ENCODE measurements around the gene SELE.
"Not testable (repeated sequence)": the region's sequence is repeated elsewhere in the genome, so short reads cannot be mapped to it uniquely, and the experiment has no call there.

Gene SELE

GRCh38 chr1:169722779-169723178 is 11.1 kb downstream of the SELE start:
- no peak for DNase-seq (ENCODE audit: low read depth)

DNA sequence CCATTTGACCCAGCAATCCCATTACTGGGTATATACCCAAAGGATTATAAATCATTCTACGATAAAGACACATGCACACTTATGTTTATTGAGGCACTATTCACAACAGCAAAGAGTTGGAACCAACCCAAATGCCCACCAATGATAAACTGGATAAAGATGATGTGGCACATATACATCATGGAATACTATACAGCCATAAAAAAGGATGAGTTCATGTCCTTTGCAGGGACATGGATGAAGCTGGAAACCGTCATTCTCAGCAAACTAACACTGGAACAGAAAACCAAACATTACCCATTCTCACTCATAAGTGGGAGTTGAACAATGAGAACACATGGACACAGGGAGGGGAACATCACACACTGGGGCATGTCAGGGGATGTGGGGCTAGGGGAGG is 18.8 kb downstream of the SELE start:
- DNase-seq (ENCODE audit: low read depth), result not testable (repeated sequence)

- DNase-seq (ENCODE audit: low read depth), result not testable (repeated sequence)
Measured at GRCh38 chr1:169713090-169713489, 20.8 kb downstream of the SELE start.

DNA sequence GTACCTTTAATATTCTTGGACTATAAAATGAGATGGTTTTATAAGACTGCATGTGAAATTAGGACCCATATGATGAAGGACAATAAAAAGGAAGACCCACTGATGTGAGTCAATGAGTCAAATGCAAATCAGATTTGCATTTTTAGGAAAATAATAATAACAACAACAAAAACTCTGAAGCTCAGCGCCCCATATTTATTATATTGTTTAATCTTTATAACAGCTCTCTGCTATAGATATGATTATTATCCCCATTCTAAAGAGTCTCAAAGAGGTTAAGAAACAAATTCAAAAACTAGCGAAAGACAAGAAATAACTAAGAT is 21.6 kb downstream of the SELE start:
- no peak for DNase-seq (ENCODE audit: low read depth)

DNA sequence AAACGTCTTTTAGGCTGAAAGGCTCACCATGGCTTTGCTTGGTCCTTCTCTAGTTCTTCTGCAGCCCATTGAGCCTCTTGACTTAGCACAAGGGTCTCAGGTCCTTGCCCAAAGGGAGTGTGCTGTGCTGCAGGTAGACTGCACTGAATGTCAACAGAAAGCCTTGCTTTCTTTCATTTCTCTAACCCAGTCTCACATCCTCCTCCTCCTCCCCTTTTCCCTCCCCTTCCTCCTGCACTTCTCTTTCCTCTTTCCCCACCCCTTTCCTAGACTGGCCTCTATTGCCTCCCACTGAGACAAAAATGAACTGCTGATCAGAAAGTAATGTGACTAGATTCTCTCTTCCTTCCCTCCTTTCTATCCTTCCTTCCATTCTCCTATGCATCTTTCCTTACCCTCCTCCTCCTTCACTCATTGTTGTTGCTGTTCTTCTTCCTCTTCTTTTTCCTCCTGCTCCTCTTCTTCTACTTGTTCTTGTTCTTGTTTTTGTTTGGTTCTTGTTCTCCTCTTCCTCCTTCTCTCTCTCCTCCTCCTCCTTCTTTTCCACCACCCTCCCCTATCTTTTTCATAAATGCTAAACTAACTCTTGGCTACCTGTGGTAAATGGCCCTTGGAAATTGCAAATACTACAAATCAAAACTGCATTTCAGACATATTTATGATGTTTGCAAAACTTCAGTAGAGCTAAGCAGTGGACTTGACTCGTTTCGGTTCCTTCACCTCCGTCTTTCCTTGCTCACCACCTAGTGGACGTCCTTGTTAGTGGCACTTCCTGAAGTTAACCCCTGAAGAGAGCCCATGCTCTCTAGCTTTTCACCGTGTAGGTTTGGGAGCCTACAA is 22.2 kb downstream of the SELE start, which contains the start of gene SELL:
Gene SELL, minus strand, starts transcription at position 152 of the 840 bp plus-strand sequence. Its CDS starts 122 bp downstream, at position 30.
- peak; percentile 63 for DNase-seq (ENCODE audit: low read depth)

DNA sequence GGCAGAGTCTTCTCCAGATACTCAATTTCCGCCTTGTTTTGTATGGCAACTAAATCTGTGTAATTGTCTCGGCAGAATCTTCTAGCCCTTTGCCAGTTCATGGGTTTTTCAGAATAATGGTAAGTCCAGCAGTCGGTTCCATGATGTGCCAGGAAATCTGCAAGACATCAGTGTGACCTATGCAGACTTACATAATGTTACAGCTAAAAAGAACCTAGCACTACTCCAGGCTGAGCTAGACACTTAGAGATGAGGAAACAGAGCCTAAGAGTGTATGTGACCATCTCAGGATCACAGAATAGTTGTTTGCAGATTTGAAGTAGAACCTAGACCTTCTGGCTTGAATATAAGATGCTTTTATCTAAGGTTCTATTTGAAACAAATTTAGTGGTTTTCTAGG is 25.2 kb downstream of the SELE start:
- DNase-seq (ENCODE audit: low read depth), result no peak

DNA sequence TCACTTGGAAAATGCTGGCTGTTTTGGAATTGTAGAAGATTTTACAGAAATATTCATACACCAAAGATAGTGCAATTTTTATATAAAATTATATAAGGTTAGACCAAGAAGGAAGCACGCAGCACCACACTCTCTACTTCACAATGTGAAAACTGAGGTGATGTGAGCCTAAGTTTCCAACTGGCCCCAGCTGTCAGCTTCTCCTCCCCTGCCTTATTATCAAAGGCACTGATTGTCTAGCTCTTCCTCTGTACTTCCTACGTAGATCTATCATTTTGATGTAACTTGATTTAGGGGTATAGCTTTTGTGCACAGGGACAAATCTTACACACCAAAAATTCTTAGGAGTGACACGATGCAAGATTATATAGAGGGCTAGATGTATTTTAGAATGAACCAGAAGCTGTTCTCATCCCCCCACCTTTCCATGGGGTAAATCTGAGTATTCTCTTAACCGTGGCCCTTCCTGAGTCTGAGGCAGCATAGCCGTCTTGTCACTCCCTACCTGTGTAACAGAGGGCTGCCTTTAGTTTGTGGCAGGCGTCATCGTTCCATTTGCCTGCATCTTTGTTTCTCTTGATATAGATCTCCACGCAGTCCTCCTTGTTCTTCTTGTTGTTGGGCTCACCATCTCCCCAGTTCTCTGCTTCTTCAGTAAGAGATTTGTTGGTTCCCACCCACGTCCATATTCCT is 25.8 kb downstream of the SELE start:
- DNase-seq (ENCODE audit: low read depth), result no peak

GRCh38 chr1:169704797-169705196 is 29.1 kb downstream of the SELE start:
- DNase-seq (ENCODE audit: low read depth), result no peak

DNA sequence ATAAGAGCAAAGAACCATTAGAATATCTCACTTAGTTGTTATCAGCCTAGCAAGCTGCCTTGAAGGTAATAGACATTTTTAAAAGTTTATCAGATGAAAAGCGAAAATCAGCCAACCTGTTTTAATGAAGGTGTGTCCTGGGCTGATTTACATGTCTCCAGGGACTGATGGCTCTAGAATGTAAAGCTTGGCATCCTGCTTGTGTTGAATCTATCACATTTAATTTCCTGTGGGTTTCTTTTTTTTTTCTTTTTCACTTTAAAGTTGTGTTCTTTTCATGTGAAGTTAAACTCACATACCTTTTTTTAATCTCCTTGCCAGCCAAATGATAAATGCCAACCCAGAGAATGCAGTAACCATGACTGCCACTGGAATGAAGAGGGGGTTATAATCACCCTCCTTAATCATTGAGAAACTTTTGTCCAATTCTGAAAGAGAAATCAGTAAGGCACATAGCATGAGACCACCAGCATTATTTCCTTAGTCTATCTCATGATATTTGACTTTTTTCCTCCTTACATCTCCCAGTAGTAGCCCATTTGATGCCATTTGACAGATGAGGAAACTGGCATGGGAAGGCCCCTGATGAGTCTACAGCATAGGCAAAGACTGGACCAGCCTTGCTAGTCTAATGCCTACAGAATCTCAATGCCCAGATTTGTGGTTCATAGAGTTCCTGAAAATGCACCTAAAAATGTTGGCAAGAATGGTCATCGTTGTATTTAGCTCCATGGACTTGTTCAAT is 32.4 kb downstream of the SELE start:
- no peak for DNase-seq (ENCODE audit: low read depth)

GRCh38 chr1:169699707-169700106 is 34.2 kb downstream of the SELE start:
- no peak for DNase-seq (ENCODE audit: low read depth)

DNA sequence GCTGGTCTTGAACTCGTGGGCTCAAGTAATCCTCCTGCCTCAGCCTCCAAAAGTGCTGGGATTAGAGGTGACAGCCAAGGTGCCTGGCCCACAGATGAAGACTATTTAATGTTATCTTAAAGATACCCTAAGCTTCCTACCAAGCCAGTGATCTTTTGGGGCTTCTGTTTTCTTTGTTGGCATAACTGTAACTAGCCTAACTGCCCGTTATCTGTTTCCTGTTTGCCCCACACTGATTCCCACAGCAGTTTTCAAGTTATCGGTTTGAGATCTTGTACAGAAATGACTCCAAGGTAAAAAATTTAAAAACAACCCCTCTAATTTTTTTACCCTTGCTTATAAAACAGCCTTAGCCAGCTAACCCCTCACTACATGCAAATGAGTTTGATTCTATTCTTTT is 34.9 kb downstream of the SELE start:
- no peak for DNase-seq (ENCODE audit: low read depth)

DNA sequence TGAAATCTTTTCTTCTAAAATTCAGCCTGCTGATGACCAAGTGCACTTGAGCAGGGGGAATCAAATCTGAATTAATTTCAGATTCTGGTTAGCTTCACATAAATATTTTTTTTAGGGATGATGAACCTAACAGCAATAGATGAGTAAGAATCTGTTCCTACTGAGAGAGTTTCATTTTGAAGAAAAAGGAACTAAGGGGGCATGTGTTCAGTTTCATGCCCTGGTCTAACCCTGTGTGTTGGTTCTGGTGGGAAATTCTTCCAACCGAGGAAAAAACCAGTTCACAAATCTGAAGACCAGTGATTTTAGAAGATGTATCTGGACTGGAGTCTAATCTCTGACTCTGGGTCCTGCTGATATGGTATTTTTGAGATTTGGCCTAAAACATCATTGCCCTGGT is 36.1 kb downstream of the SELE start:
- no peak for DNase-seq (ENCODE audit: low read depth)

- DNase-seq (ENCODE audit: low read depth), result no peak
Measured at GRCh38 chr1:169696273-169697100, 37.4 kb downstream of the SELE start.

DNA sequence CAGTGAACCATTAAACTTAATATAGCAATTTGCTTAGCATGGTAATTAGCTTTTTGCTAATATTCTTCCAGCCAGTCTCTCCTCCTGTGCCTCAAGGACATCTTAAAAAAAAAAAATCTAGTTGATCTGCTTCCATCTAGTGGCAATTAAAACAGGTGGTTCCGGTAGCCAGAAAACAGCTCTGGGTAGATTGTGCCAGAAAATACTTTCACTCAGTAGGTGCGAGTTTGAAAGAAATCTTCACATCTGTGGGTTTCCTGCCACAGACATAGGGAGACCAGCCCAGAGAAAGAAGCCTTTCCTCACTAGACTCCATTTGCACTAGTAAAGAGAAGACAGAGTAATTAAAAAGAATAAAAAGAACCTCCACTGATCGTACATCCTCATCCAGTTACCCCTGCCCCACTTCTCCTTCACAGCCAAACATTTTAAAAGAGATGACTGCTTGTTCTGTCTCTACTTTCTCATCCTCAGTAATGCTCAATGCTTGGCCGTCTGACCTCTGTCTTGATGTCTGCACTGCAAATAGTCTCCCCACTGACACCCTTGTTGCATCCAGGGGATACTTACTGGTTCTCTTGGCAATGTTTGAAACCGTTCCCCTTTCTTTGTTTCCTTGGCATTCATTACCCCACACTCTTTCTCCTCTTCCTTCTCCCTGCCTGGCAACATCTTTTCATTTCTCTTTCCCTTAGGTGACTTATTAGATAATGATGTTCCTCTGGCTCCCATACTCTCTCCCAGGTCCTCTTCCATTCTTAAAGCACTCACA is 39.4 kb downstream of the SELE start:
- no peak for DNase-seq (ENCODE audit: low read depth)

GRCh38 chr1:169692756-169693460 is 41.0 kb downstream of the SELE start:
- DNase-seq (ENCODE audit: low read depth), result no peak

- no peak for DNase-seq (ENCODE audit: low read depth)
Measured at GRCh38 chr1:169690489-169690888, 43.4 kb downstream of the SELE start.

DNA sequence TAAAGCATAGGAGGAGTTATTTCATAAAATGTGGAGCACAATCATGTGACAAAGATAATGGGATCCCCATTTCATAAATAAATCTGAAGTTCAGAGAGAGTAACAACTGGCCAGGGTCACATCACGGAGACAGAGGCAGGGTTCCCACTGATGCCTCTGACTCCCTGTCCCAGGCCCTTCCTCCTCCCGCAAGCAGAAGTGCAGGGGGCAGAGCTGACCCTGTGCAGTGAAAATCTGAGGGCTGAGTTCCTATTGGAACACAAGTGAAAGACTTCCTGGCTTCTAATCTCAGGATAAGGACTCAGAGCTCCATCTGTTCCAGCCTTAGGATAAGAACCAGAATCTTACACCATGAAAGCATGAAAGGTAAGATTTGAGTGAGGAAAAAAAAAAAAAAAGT is 44.5 kb downstream of the SELE start:
- DNase-seq (ENCODE audit: low read depth), result no peak

DNA sequence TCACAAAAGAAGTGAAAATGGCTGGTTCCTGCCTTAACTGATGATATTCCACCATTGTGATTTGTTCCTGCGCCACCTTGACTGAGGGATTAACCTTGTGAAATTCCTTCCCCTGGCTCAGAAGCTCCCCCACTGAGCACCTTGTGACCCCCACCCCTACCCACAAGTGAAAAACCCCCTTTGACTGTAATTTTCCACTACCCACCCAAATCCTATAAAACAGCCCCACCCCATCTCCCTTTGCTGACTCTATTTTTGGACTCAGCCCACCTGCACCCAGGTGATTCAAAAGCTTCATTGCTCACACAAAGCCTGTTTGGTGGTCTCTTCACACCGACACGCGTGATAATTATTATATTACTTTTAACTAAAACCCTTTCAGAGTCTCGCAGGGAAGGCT is 45.5 kb downstream of the SELE start:
- DNase-seq (ENCODE audit: low read depth), result not testable (repeated sequence)

DNA sequence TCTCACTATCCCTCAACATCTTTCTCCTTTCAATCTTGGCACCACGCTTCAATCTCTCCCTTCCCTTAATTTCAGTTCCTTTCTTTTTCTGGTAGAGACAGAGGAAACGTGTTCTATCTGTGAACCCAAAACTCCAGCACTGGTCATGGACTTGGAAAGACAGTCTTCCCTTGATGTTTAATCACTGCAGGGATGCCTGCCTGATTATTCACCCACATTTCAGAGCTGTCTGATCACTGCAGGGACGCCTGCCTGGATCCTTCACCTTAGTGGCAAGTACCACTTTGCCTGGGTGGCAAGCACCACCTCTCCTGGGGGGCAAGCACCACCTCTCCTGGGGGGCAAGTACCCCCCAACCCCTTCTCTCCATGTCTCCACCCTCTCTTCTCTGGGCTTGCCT is 50.2 kb downstream of the SELE start:
- DNase-seq (ENCODE audit: low read depth), result no peak

DNA sequence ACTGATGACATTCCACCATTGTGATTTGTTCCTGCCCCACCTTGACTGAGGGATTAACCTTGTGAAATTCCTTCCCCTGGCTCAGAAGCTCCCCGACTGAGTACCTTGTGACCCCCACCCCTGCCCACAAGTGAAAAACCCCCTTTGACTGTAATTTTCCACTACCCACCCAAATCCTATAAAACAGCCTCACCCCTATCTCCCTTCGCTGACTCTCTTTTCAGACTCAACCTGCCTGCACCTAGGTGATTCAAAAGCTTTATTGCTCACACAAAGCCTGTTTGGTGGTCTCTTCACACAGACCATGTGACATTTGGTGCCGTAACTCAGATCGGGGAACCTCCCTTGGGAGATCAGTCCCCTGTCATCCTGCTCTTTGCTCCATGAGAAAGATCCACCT is 50.7 kb downstream of the SELE start:
- DNase-seq (ENCODE audit: low read depth), result not testable (repeated sequence)

DNA sequence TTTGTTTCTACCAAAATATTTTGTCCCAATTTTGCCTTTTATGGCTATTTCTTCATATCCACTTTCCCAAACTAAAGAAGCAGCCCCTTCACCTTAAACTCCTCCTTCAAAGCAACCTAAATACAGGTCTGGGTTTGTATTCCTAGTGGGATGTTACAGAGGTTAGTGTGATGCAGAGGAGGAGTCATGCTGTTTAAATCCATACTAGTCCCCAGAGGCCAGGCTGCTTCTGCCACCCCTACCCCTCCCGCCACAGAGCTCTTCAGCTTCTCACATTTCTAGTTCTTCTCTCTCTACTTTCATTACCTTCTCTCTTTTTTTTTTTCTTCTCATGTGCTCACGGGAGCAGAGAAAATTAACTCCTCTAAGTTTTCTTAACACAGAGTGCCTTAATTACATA is 51.8 kb downstream of the SELE start:
- DNase-seq (ENCODE audit: low read depth), result no peak
